ENCODE data around the gene CAMK2N2.

The CAMK2N2 gene

DNA sequence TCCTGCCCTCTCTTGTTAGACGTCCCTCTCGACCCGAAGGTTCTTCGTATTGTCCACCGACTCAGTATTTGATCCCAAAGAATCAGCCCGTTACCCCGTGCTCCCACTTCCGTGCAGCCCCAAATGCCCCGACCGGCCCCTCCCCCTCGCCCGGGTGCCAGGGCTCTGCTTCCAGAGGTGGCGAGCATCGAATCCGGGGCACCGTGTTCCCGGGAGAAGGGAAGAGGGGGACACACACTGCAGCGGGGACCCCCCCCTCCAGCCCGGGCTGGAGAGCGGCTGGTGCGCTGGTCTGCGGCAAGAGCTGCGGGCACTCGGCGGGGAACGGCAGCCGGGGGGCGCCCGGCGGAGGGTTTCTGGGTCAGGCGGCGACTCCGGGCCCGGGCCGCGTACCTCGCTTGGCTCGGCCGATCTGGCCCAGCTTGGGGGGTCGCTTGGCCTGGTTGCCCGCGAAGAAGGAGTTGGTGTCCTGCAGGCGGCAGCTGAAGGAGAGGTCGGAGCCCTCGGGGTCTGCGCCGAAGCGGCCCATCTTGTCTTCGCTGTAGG lies 556 bp downstream of the CAMK2N2 start:
- TF ChIP-seq FOXP2 (optimal IDR thresholded peaks at IDR 0.05; ENCODE audit: borderline replicate concordance, extremely low read depth, extremely low read length, insufficient read depth), result no peak
- TF ChIP-seq, protein P1, sequence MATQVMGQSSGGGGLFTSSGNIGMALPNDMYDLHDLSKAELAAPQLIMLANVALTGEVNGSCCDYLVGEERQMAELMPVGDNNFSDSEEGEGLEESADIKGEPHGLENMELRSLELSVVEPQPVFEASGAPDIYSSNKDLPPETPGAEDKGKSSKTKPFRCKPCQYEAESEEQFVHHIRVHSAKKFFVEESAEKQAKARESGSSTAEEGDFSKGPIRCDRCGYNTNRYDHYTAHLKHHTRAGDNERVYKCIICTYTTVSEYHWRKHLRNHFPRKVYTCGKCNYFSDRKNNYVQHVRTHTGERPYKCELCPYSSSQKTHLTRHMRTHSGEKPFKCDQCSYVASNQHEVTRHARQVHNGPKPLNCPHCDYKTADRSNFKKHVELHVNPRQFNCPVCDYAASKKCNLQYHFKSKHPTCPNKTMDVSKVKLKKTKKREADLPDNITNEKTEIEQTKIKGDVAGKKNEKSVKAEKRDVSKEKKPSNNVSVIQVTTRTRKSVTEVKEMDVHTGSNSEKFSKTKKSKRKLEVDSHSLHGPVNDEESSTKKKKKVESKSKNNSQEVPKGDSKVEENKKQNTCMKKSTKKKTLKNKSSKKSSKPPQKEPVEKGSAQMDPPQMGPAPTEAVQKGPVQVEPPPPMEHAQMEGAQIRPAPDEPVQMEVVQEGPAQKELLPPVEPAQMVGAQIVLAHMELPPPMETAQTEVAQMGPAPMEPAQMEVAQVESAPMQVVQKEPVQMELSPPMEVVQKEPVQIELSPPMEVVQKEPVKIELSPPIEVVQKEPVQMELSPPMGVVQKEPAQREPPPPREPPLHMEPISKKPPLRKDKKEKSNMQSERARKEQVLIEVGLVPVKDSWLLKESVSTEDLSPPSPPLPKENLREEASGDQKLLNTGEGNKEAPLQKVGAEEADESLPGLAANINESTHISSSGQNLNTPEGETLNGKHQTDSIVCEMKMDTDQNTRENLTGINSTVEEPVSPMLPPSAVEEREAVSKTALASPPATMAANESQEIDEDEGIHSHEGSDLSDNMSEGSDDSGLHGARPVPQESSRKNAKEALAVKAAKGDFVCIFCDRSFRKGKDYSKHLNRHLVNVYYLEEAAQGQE (IDR thresholded peaks at IDR 0.05; ENCODE audit: insufficient read depth in 1 of 2, low read depth in 2 of 2, low read length in 2 of 2), result no peak
- TF ChIP-seq TAF1 (IDR thresholded peaks at IDR 0.05; ENCODE audit: borderline replicate concordance, insufficient read depth, low read length), result no peak
- TF ChIP-seq POLR2AphosphoS5 (IDR thresholded peaks at IDR 0.05; ENCODE audit: low read depth, low read length), result no peak
- no peak for TF ChIP-seq SIN3A (IDR thresholded peaks at IDR 0.05; ENCODE audit: borderline replicate concordance, insufficient read depth, low read length)

DNA sequence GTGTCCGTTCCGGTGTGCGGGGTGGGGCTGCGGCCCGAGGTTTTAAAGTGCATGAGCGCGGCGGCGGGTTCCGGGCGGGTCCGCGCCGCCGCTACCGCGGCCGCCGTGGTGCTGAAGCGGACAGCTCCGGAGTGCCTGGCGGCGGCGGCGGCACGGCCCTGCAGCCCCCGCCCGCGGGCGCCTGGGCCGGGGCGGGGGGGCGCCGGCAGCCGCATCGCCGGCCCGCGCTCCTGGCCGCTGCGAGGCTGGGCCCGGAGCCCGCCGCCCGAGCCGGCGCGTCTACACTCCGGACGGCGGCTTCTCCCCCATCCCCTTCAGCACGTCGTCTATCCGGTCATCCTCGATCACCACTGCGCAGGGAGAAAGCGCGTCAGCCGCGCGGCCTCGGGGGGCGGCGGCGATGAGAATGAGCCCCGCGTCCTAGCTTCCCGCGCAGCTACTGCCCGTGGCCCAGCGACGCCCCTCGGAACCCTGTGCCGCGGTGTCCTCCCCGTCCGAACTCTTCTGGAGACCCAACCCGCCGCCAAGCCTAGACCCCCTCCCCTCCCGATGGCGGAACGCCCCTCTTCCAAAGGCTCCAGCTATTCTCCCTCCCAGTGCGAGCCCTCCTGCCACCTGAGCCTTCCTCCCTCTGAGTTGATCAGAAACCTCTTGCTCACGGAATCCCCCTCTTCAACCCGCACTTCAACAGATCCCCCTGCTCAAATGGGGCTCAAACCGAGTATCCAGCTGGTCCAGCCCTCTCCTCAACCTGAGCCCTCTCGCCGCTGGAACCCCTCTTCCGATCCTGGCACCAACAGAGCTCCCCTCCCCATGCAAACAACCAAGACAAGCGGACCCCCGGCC lies 1.3 kb downstream of the CAMK2N2 start:
- TF ChIP-seq TAF1 (IDR thresholded peaks at IDR 0.05; ENCODE audit: borderline replicate concordance, insufficient read depth, low read length) (no peak), SIN3A (IDR thresholded peaks at IDR 0.05; ENCODE audit: borderline replicate concordance, insufficient read depth, low read length) (no peak), FOXP2 (optimal IDR thresholded peaks at IDR 0.05; ENCODE audit: borderline replicate concordance, extremely low read depth, extremely low read length, insufficient read depth) (no peak), POLR2AphosphoS5 (IDR thresholded peaks at IDR 0.05; ENCODE audit: low read depth, low read length) (no peak)
- TF ChIP-seq, protein P1 (IDR thresholded peaks at IDR 0.05; ENCODE audit: insufficient read depth in 1 of 2, low read depth in 2 of 2, low read length in 2 of 2), result peak; percentile 84 to 91

DNA sequence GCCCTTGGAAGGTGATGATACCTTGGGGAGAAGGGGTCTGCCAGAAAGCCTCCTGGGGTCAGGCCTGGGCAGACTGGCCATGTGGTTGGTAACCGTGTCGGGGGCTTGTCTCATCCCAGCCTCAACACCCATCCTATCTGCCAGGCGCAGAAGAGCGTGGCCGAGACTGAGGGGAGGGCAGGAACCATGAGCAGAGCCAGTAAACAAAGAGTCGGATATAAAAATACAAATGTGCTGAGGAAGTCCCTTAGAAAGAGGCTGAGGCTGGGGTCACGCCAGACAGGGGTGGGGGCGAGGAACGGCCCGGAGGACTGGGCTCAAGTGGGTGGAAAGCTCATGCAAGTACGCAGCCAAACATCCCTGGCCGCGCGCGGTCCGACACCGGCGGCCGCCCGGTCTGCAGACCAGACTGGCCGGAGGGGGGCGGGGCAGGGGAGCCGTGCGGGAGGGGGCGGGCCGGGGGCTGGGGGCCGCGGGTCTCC lies 1.9 kb downstream of the CAMK2N2 start:
- TF ChIP-seq POLR2AphosphoS5 (IDR thresholded peaks at IDR 0.05; ENCODE audit: low read depth, low read length) (no peak), SIN3A (IDR thresholded peaks at IDR 0.05; ENCODE audit: borderline replicate concordance, insufficient read depth, low read length) (no peak), FOXP2 (optimal IDR thresholded peaks at IDR 0.05; ENCODE audit: borderline replicate concordance, extremely low read depth, extremely low read length, insufficient read depth) (no peak), TAF1 (IDR thresholded peaks at IDR 0.05; ENCODE audit: borderline replicate concordance, insufficient read depth, low read length) (no peak)
- TF ChIP-seq, protein P1 (IDR thresholded peaks at IDR 0.05; ENCODE audit: insufficient read depth in 1 of 2, low read depth in 2 of 2, low read length in 2 of 2), result no peak

DNA sequence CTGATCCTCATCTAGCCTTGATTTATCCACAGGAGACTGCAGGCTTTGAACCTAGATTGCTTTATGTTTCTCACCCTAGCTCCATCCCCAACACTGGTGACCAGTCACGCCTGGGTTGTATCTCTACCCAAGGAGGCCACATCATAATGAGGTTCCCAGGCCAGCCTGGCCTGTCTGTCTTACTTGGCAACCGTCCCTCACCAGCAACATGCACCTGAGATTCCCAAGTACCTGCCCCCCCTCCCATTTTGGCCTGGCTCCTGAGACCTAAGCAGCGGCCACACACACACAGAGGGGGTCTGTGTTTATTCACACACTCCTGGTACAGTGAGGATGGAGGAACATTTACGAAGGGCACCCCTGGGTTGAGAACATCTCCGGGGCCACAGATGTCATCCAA lies 2.4 kb downstream of the CAMK2N2 start:
- no peak for TF ChIP-seq POLR2AphosphoS5 (IDR thresholded peaks at IDR 0.05; ENCODE audit: low read depth, low read length)
- no peak for TF ChIP-seq TAF1 (IDR thresholded peaks at IDR 0.05; ENCODE audit: borderline replicate concordance, insufficient read depth, low read length)
- no peak for TF ChIP-seq FOXP2 (optimal IDR thresholded peaks at IDR 0.05; ENCODE audit: borderline replicate concordance, extremely low read depth, extremely low read length, insufficient read depth)
- TF ChIP-seq, protein P1 (IDR thresholded peaks at IDR 0.05; ENCODE audit: insufficient read depth in 1 of 2, low read depth in 2 of 2, low read length in 2 of 2), result no peak
- TF ChIP-seq SIN3A (IDR thresholded peaks at IDR 0.05; ENCODE audit: borderline replicate concordance, insufficient read depth, low read length), result no peak

Measured in PFSK-1 (cell line).